HepG2 (cell line): ENCODE results near the gene OR1F1. TPM values are rescaled to one million over a fixed set of nuclear protein-coding genes. Genes with fewer than 3 reads are reported as not detected.

Experiments
- ARID4A ChIP-seq: sonication (generic); formaldehyde crosslinking; IDR thresholded peaks from 2 replicates; pipeline ENCODE4 v1.5.0; 2020; ENCODE audit warnings: mild to moderate bottlenecking, missing genetic modification reagents, borderline replicate concordance
- BHLHE40 ChIP-seq: IDR thresholded peaks from 2 replicates; pipeline ENCODE4 v1.6.1; 2011; ENCODE audit warnings: low read length, improper control_type of control experiment
- DR1 ChIP-seq: sonication (generic); formaldehyde crosslinking; IDR thresholded peaks from 2 replicates; pipeline ENCODE4 v1.8.0; 2021; ENCODE audit warnings: mild to moderate bottlenecking, missing genetic modification reagents, inconsistent platforms
- HOXD1 ChIP-seq: sonication (generic); formaldehyde crosslinking; IDR thresholded peaks from 2 replicates; pipeline ENCODE4 v1.5.0; 2020; ENCODE audit warnings: missing genetic modification reagents
- IKZF4 ChIP-seq: sonication (generic); formaldehyde crosslinking; IDR thresholded peaks from 2 replicates; pipeline ENCODE4 v1.5.1; 2020; ENCODE audit warnings: borderline replicate concordance, mild to moderate bottlenecking, low read depth, missing genetic modification reagents; ENCODE audit errors: not compliant biosample characterization
- JUND ChIP-seq: sonication (generic); formaldehyde crosslinking; IDR thresholded peaks from 2 replicates; pipeline ENCODE4 v1.8.0; 2022; ENCODE audit warnings: mild to moderate bottlenecking, missing genetic modification reagents
- KAT7 ChIP-seq: IDR thresholded peaks from 2 replicates; pipeline ENCODE4 v1.6.1; 2018; ENCODE audit warnings: borderline replicate concordance, missing compliant biosample characterization
- KDM5A ChIP-seq: fragments of 200-600 bp; sonication (generic); IDR thresholded peaks from 2 replicates; pipeline ENCODE4 v1.7.0; 2018; ENCODE audit warnings: antibody characterized with exemption, mild to moderate bottlenecking, low read length, borderline replicate concordance
- ZBTB7B ChIP-seq: sonication (generic); formaldehyde crosslinking; IDR thresholded peaks from 2 replicates; pipeline ENCODE4 v1.4.0; 2020; ENCODE audit warnings: missing genetic modification reagents
- ZFP90 ChIP-seq: sonication (generic); formaldehyde crosslinking; IDR thresholded peaks from 2 replicates; pipeline ENCODE4 v1.8.0; 2022; ENCODE audit warnings: missing genetic modification reagents, mild to moderate bottlenecking, inconsistent platforms, borderline replicate concordance
- ZNF543 ChIP-seq: sonication (generic); formaldehyde crosslinking; IDR thresholded peaks from 2 replicates; pipeline ENCODE4 v1.4.0; 2020; ENCODE audit warnings: mild to moderate bottlenecking, missing genetic modification reagents
- ZNF563 ChIP-seq: sonication (generic); formaldehyde crosslinking; IDR thresholded peaks from 2 replicates; pipeline ENCODE4 v1.8.0; 2022; ENCODE audit warnings: mild to moderate bottlenecking, moderate library complexity, missing genetic modification reagents
- ZNF747 ChIP-seq: sonication (generic); formaldehyde crosslinking; IDR thresholded peaks from 2 replicates; pipeline ENCODE4 v1.8.1; 2023; ENCODE audit warnings: missing genetic modification reagents, mild to moderate bottlenecking, borderline replicate concordance
- polyA plus RNA-seq, 8 experiments: library from polyadenylated mRNA; depleted of rRNA in 3 of 8; stranded (reverse) in 7 of 8; unstranded in 1 of 8; fragments of >200 nt; fragmentation: Illumina TruSeq in 4 of 8; extraction: Trizol in 4 of 8; gene quantifications; 2 replicates each; pipeline versions ENCODE4 v1.2.1 to v1.2.3, GENCODE V29; 2011 to 2016; ENCODE audit warnings: low read depth in 4 of 8, missing spikeins in 1 of 8, mixed read lengths in 1 of 8; ENCODE audit not compliant: insufficient read depth in 1 of 8
- total RNA-seq, 5 experiments: library from RNA; depleted of rRNA; stranded (reverse); fragments of >200 nt; fragmentation: Illumina TruSeq; extraction: Trizol; gene quantifications; 2 replicates each; pipeline ENCODE4 v1.2.3, GENCODE V29; 2016; ENCODE audit warnings: low read depth in 1 of 5
- TF ChIP-seq, protein P1 (sequence below): sonication (generic); formaldehyde crosslinking; IDR thresholded peaks from 2 replicates; pipeline ENCODE4 v1.5.1; 2020; ENCODE audit warnings: mild to moderate bottlenecking, missing genetic modification reagents, borderline replicate concordance
- TF ChIP-seq, protein P2 (sequence below): sonication (generic); formaldehyde crosslinking; IDR thresholded peaks from 2 replicates; pipeline ENCODE4 v1.4.0; 2020; ENCODE audit warnings: missing genetic modification reagents, borderline replicate concordance

OR1F1 gene
- total and polyA plus RNA-seq, 2 of the 13 experiments (the other 11 are each of a cell fraction or from before 2014, with no cell fraction given) = 0.90 TPM; not detected in 1

GRCh38 chr16:3157229-3158025 is 30.6 kb upstream of the OR1F1 start (continued):
- TF ChIP-seq, protein P1, sequence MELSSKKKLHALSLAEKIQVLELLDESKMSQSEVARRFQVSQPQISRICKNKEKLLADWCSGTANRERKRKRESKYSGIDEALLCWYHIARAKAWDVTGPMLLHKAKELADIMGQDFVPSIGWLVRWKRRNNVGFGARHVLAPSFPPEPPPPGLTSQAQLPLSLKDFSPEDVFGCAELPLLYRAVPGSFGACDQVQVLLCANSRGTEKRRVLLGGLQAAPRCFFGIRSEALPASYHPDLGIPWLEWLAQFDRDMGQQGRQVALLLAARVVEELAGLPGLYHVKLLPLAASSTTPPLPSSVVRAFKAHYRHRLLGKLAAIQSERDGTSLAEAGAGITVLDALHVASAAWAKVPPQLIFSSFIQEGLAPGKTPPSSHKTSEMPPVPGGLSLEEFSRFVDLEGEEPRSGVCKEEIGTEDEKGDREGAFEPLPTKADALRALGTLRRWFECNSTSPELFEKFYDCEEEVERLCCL = no peak
- TF ChIP-seq ZFP90 (CRISPR knock-in tag) (0 out of 2 replicates have a peak, but pooled peaks have one; percentile 82), JUND (CRISPR knock-in tag) (no peak), BHLHE40 (no peak), ZNF563 (CRISPR knock-in tag) (peak; percentile 61; the same call in 1 of the 2 replicates), ZBTB7B (CRISPR knock-in tag) (no peak), ZNF747 (CRISPR knock-in tag) (0 out of 2 replicates have a peak, but pooled peaks have one; percentile 46), ARID4A (CRISPR knock-in tag) (peak; percentile 66), ZNF543 (no peak), IKZF4 (CRISPR knock-in tag) (no peak), DR1 (peak; percentile 45; the same call in 1 of the 2 replicates), KAT7 (CRISPR knock-in tag) (0 out of 2 replicates have a peak, but pooled peaks have one; percentile 14), KDM5A (no peak), HOXD1 (no peak)
- TF ChIP-seq, protein P2, sequence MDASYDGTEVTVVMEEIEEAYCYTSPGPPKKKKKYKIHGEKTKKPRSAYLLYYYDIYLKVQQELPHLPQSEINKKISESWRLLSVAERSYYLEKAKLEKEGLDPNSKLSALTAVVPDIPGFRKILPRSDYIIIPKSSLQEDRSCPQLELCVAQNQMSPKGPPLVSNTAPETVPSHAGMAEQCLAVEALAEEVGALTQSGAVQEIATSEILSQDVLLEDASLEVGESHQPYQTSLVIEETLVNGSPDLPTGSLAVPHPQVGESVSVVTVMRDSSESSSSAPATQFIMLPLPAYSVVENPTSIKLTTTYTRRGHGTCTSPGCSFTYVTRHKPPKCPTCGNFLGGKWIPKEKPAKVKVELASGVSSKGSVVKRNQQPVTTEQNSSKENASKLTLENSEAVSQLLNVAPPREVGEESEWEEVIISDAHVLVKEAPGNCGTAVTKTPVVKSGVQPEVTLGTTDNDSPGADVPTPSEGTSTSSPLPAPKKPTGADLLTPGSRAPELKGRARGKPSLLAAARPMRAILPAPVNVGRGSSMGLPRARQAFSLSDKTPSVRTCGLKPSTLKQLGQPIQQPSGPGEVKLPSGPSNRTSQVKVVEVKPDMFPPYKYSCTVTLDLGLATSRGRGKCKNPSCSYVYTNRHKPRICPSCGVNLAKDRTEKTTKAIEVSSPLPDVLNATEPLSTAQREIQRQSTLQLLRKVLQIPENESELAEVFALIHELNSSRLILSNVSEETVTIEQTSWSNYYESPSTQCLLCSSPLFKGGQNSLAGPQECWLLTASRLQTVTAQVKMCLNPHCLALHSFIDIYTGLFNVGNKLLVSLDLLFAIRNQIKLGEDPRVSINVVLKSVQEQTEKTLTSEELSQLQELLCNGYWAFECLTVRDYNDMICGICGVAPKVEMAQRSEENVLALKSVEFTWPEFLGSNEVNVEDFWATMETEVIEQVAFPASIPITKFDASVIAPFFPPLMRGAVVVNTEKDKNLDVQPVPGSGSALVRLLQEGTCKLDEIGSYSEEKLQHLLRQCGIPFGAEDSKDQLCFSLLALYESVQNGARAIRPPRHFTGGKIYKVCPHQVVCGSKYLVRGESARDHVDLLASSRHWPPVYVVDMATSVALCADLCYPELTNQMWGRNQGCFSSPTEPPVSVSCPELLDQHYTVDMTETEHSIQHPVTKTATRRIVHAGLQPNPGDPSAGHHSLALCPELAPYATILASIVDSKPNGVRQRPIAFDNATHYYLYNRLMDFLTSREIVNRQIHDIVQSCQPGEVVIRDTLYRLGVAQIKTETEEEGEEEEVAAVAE (CRISPR knock-in tag) = 0 out of 2 replicates have a peak, but pooled peaks have one; percentile 44
